Inflammatory macrophage treated with lipopolysaccharide for 1 hour (primary cell): ENCODE data around the gene ZNF681.
"Not testable (repeated sequence)": the region's sequence is repeated elsewhere in the genome, so short reads cannot be mapped to it uniquely, and the experiment has no call there.

Experiments used
- DNase-seq, 2 donors: peaks; one replicate each; pipeline ENCODE4 v3.0.0-alpha.2; 2020 to 2022

ZNF681 gene

DNA sequence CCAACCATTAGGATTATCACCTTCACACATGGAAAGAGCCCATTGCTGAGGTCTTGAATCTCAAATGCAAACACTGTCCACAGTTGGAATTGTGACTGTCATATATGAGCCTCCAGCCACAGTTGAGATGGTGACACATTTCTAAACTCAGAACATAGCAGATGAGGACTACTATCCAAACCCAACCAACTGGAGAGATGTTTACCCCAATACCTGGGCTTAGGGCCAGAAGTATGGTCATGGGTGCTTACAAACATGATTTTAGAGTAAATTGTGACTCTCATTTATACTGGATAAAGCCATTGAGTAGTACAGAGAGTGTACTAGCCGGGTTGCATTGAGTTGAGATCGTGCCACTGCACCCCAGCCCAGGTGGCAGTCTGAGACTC is 14.0 kb upstream of the ZNF681 start:
- no peak for DNase-seq

DNA sequence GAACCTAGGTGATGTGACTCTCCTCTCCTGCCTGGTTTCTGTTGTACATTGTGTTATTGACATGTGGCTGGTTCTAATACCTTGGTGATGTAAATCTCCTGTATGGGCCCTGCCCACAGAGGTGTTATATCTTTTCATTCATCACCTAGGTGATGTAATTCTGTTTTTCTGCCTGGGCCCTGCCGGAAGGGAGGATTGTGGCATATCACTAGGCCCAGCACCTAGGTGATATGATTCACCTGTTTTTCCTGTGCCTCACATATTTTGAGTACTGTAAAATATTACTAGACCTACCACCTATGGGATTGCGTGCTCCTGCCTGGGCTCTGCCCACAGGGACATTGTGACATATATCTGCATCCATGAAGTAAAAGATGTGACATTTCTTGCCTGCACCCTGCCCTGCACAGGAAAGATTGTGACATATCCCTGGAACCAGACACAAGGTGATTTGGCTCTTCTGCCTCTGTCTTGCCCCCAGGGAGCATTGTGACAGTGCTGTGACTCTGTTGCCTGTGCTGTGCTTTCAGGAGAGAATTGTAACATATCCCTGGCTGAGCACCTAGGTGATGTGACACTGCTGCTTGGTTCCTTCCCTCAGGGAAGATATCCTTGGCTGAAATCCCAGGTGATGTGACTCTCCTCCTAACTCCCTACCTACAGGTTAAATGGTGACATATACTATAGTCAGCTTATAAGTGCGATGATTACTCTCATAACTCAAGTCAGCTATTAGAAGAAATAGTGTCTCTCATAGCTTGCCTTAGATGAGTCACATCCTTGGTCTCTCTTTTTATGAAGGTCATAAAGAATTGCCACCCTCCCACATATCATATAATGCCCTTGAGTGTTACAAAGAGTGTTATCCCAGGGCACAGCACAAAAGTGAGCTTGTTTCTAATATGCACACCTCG is 13.3 kb upstream of the ZNF681 start:
- no peak for DNase-seq

- no peak for DNase-seq
These were observed 12.6 kb upstream of the ZNF681 start for GRCh38 chr19:23771316-23771715.

DNA sequence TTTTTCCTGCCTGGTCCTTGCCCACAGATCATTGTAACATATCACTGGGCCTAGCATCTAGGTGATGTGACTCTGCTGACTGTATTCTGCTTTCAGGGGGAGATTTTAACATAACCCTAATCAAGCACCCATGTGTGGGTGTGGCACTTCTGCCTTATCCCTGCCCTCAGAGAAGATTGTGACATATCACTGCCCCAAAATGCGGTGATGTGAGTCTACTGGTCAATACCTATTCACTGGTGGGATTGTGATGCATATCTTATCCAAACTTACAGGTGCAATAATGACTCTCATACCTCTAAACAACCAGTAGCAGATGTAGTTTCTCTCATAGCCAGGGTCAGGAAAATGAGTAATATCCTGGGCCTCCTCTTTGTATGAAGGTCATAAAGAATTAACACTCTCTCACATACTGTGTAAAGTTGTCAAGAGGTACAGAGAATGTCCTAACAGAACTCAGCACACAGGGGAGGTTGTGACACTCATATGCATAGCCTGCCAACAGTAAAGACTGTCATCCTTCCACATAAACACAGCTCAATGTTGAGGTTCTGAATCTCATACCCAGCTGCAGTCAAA is 12.1 kb upstream of the ZNF681 start:
- no peak for DNase-seq

- DNase-seq, result no peak
These were observed 11.2 kb upstream of the ZNF681 start for GRCh38 chr19:23769691-23770468.

GRCh38 chr19:23766951-23767350 is 8.3 kb upstream of the ZNF681 start:
- DNase-seq, result no peak

- no peak for DNase-seq
These were observed 6.1 kb upstream of the ZNF681 start for GRCh38 chr19:23764781-23765180.

GRCh38 chr19:23762884-23763711 is 4.4 kb upstream of the ZNF681 start:
- DNase-seq, result peak; percentile 2 to 10

DNA sequence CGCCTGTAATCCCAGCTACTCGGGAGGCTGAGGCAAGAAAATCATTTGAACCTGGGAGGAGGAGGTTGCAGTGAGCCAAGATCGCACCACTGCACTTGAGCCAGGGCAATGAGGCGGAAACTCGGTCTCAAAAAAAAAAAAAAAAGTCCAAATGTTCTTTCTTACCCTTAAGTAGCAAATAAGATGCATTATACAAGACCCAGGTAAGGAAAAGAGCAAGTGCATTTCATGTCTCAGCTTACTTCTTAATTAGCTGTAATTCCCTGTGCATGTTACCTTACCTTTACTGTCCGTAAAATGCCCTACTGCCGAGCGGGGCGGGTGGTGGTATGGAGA is 3.8 kb upstream of the ZNF681 start:
- DNase-seq, result no peak

DNA sequence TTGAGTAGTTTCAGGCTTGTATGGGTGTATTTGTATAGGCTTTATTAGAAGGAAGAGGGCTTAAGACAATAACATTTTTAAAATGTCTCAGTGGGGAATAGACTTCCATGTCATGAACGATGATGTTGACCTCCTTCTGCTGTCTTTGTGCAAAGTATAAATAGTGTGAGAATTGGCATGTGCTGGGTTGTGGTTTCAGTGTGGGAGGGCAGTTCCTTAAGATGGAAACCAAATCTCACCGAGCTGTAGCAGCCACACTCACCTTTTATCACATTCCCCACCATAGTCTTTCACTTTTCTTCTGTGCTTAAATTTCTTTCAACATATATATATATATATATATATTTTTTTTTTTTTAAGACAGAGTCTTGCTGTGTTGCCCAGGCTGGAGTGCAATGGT is 1.6 kb upstream of the ZNF681 start:
- DNase-seq, result not testable (repeated sequence)

DNA sequence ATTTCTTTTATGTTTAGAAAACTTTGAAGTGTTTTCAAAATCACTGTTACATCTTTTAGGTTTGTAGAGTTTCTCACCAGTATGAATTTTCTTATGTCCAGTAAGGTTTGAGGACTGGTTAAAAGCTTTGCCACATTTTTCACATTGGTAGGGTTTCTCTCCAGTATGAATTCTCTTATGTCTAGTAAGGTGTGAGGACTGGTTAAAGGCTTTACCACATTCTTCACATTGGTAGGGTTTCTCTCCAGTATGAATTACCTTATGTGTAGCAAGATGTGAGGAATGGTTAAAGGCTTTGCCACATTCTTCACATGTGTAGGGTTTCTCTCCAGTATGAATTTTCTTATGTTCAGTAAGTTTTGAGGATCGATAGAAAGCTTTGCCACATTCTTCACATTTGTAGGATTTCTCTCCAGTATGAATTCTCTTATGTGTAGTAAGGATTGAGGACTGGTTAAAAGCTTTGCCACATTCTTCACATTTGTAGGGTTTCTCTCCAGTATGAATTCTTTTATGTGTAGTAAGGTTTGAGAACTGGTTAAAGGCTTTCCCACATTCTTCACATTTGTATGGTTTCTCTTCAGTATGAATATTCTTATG is 15.0 kb downstream of the ZNF681 start:
- not testable (repeated sequence) for DNase-seq

- DNase-seq, result not testable (repeated sequence)
These were observed 27.8 kb downstream of the ZNF681 start for GRCh38 chr19:23730729-23731465.

DNA sequence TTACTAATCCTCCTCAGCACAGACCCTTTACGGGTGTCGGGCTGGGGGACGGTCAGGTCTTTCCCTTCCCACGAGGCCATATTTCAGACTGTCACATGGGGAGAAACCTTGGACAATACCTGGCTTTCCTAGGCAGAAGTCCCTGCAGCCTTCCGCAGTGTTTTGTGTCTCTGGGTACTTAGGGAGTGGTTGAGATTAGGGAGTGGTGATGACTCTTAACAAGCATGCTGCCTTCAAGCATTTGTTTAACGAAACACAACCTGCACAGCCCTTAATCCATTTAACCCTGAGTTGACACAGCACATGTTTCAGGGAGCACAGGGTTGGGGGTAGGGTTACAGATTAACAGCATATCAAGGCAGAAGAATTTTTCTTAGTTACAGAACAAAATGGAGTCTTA is 34.5 kb downstream of the ZNF681 start:
- DNase-seq, result not testable (repeated sequence)

DNA sequence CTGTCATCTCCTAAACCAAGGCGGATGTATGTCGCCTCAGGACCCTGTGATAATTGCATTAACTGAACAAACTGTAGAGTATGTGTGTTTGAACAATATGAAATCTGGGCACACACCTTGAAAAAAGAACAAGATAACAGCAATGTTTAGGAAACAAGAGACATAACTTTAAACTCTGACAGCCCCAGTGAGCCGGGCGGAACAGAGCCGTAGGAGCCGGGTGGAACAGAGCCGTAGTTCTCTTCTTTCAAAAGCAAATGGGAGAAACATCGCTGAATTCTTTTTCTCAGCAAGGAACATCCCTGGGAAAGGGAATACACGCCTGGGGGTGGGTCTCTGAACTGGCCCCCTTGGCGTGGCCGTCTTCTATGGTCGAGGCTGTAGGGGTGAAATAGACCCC is 39.9 kb downstream of the ZNF681 start:
- no peak for DNase-seq

DNA sequence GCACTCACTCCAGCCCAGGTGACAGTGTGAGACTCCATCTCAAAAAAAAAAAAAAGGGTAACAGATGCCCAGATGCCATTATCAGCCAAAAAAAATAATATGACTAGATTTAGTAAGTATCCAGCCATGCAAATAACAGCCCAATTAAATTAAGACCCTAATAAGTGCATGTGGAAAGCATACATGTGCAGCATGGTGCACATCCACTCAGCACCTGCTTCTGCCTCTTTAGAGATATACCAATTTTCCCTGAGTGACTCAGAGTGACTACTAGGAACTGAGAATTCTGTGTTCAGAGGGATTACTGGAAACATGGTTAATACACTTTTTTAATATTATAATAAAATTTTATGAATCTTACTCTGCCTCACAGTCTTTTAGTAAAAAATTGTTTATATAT is 41.9 kb downstream of the ZNF681 start:
- no peak for DNase-seq

GRCh38 chr19:23709347-23709746 is 49.3 kb downstream of the ZNF681 start:
- DNase-seq, result no peak

- DNase-seq, result no peak
These were observed 52.0 kb downstream of the ZNF681 start for GRCh38 chr19:23706657-23707056.

DNA sequence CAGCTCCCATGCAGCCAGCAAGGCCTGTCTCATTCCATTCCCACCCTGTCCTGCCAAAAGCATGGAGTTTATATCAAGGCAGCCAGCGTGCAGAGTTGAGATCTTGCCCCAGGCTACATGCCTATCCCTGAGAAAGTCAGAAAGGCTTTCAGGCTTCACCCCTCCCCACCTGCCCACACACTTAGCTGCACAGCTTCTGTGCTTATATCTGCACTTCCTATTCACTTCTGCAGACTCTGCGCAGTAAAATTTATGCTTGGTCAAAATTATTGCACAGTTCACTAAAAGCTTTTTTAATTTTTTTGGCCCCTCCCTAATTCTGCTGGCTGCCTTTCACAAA is 59.2 kb downstream of the ZNF681 start:
- no peak for DNase-seq

DNA sequence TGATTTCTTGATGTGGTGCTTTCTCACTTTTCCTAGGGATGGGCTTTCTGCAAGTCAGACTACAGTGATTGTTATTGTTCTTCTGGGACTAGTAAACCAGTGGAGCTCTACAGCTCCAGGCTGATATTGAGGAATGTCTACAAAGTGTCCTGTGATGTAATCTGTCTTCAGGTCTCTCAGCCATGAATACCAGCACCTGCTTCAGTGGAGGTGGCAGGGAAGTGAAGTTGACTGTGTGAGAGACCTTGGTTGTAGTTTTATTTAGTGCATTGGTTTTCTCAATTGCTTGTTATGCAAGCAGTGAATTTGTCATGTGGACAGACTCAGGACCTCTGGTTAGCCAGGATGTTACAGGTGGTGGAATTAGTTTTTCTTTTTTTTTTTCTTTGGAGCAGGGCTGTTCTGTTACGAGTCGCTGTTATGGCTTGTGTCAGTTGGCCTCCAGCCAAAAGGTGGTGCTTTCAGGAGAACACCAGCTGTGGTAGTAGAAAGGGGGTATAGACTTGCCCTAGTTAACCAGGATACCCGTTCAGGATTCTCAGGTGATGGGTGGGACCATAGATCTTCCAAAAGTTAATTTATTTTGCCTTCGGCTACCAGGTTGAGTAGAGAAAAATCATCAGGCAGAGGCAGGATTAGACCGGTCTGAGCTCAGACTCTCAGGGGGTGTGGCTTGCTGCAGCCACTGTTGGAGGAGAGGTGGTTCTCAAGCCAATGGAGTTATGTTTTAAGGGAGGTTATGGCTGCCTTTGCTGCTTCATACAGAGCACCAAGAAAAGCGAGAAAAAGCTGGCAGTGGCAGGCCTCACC is 59.8 kb downstream of the ZNF681 start:
- no peak for DNase-seq

GRCh38 chr19:23692937-23693336 is 65.8 kb downstream of the ZNF681 start:
- DNase-seq, result not testable (repeated sequence)
